Left cardiac atrium (tissue), 4 donors: ENCODE data around the gene CATSPERB. TPM values are rescaled to one million over a fixed set of nuclear protein-coding genes. Genes with fewer than 3 reads are reported as not detected.
"Not testable (repeated sequence)": the region's sequence is repeated elsewhere in the genome, so short reads cannot be mapped to it uniquely, and the experiment has no call there.

Experiments used
- ATAC-seq, 2 donors: fragments of 200-7000 bp; cut with Tn5 transposase; one replicate each; pipeline ENCODE4 v1.9.1; 2020; ENCODE audit warnings: mild to moderate bottlenecking in 2 of 2, moderate library complexity in 2 of 2
- DNase-seq: peaks from one replicate; pipeline ENCODE4 v3.0.0-alpha.2; 2020
- intact Hi-C, 2 donors: fragments of 100-400 bp; cut with DNase I; formaldehyde crosslinking; loops; one replicate each; pipeline versions ENCODE4 v1.14.1 to v1.15.1; 2022 to 2023
- total RNA-seq, 2 donors: library from RNA; stranded (reverse); fragmentation: NEBNext Ultra II Directional; extraction: Animal tissue kit (Norgen Biotek cat#: 25700); gene quantifications; one replicate each; pipeline ENCODE4 v1.2.1, GENCODE V29; 2021
- donor health status: DM: no; HTN: yes; CAD: no.
- donor health status: DM: no; HTN: yes; CAD: no; lungs with severe emphysema.
- donor health status: DM: yes; HTN: yes; CAD: no.
- donor health status: Dilated cardiomyopathy.

The CATSPERB gene
- total RNA-seq, 2 donors from 2014 or later: 1.8 to 2.3 TPM

DNA sequence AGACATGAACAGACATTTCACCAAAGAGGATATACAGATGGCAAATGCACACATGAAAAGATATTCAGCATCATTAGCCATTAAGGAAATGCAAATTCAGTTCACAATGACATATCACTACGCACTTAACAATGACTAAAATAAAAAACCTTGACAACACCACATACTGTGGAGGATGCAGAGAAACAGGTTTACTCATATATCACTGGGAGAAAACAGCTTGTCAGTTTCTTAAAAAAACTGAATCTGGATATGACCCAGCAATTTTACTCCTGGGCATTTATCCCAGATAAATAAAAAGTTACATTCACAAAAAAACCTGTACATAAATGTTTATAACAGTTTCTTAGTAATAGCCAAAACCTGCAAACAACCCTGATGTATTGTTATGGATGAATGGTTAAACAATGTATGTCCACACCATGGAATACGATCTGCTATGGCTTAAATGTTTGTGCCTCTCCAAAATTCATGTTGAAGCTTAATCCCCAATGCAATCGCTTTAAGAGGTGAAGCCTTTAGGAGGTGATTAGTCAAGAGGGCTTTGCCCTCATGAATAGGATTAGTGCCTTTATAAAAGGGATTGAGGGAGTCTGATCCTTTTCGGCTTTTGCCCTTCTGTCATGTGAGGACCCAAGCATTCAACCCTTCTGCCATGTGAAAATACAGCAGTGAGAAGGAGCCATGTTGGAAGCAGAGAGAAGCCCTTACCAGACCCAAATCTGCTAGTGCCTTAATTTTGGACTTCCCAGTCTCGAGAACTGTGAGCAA is 185.8 kb downstream of the CATSPERB start:
- ATAC-seq: no peak
- intact Hi-C loops: no loop called here

DNA sequence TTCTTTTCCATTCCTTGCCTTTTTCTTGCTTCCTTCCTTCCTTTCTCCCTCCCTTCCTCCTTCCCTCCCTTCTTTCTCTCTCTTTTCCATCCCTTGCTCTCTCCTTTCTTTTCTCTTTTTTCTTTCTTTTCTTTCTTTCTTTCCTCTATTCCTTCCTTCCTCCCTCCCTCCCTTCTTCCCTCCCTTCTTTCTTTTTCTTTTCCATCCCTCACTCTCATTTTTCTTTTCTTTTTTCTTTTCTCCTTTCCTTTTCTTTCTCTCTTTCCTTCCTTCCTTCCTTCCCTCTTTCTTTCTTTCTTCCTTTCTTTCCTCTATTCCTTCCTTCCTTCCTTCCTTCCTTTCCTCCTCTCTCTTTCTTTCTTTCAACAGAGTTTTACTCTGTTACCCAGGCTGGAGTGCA is 186.7 kb downstream of the CATSPERB start:
- intact Hi-C loops: no loop called here
- ATAC-seq (no peak), DNase-seq (no peak)

More for the DNA sequence above, 185.8 kb downstream of the CATSPERB start:
- no peak for DNase-seq

DNA sequence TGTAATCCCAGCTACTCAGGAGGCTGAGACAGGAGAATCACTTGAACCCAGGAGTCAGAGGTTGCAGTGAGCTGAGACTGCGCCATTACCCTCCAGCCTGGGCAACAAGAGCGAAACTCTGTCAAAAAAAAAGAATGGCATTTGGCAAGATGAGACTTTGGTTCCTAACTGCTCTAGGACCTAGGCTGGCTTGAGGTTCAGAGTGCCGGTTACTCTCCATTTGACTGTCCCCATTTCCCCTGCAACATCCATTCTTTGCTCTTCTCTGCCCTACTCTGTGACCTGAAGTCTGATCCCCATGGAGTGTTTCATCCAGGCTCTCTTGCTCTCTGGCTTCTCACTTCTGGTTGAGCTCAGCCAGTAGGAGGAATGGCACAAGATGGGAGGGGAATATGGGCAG is 195.6 kb downstream of the CATSPERB start:
- ATAC-seq: no peak
- DNase-seq: no peak
- intact Hi-C loops: no loop called here

- ATAC-seq, intact Hi-C loops, DNase-seq: not testable (repeated sequence)
Measured at GRCh38 chr14:91534059-91534458, 197.8 kb downstream of the CATSPERB start.

DNA sequence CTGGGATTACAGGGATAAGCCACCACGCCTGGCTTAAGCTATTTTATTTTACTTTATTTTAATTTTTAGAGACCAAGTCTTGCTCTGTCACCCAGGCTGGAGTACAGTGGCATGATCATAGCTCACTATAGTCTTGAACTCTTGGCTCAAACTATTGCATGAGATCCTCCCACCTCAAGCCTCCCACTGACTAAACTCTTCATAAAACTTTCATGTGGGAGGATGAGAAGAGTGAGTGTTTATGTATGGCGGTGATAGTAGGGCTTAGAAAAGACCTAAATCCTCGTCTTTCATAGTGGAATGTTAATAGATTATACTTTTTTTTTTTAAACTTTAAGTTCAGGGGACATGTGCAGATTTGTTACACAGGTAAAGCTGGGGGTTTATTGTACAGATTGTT is 198.3 kb downstream of the CATSPERB start:
- intact Hi-C loops: no loop called here
- ATAC-seq (no peak), DNase-seq (no peak)

Other genes starting within 250 kb of the CATSPERB start
- 10 to 100 TPM; 44.3 to 49.5 TPM for gene PPP4R3A, start 221.8 kb downstream of the CATSPERB start, total RNA-seq
- gene TC2N, start 135.4 kb upstream of the CATSPERB start, total RNA-seq: 10 to 100 TPM in 1 of 2 donors, 1 to 10 TPM in 1; 9.8 to 20.8 TPM
- gene FBLN5, start 215.6 kb upstream of the CATSPERB start, total RNA-seq: 100 to 1,000 TPM; 121 to 122 TPM